ENCODE measurements around the gene GNRHR. TPM values are rescaled to one million over a fixed set of nuclear protein-coding genes. Genes with fewer than 3 reads are reported as not detected.
A peak's percentile ranks its signal among the peaks of the same experiment; 100 is the strongest.

GNRHR gene
- total RNA-seq, 1 donor from 2014 or later: not detected

GRCh38 chr4:67749286-67749685 is 4.9 kb downstream of the GNRHR start:
- TF ChIP-seq CTCF (IDR thresholded peaks at IDR 0.05): no peak
- DNase-seq (ENCODE audit: extremely low spot score, unreplicated experiment): no peak
- Mint-ChIP-seq H3K27me3 (ENCODE audit: unreplicated experiment) (no peaks in the 10 kb centered on the region), H3K27ac (ENCODE audit: unreplicated experiment) (no peak overlapping the region), H3K36me3 (ENCODE audit: unreplicated experiment) (no peaks in the 10 kb centered on the region), H3K4me1 (ENCODE audit: unreplicated experiment) (no peaks in the 10 kb centered on the region), H3K4me3 (ENCODE audit: unreplicated experiment) (no peak overlapping the region), H3K9me3 (ENCODE audit: unreplicated experiment) (no peaks in the 10 kb centered on the region)

- Mint-ChIP-seq H3K27ac (ENCODE audit: unreplicated experiment) (no peak overlapping the region), H3K36me3 (ENCODE audit: unreplicated experiment) (no peaks in the 10 kb centered on the region), H3K9me3 (ENCODE audit: unreplicated experiment) (no peaks in the 10 kb centered on the region), H3K4me1 (ENCODE audit: unreplicated experiment) (no peaks in the 10 kb centered on the region), H3K4me3 (ENCODE audit: unreplicated experiment) (no peak overlapping the region), H3K27me3 (ENCODE audit: unreplicated experiment) (no peaks in the 10 kb centered on the region)
- TF ChIP-seq CTCF (IDR thresholded peaks at IDR 0.05): peak; percentile 67
- DNase-seq (ENCODE audit: extremely low spot score, unreplicated experiment): no peak
Observed at GRCh38 chr4:67746797-67747495, 7.2 kb downstream of the GNRHR start.

- no peak overlapping the region for H3K4me3 Mint-ChIP-seq (ENCODE audit: unreplicated experiment)
- no peak overlapping the region for H3K27ac Mint-ChIP-seq (ENCODE audit: unreplicated experiment)
- TF ChIP-seq CTCF (IDR thresholded peaks at IDR 0.05): no peak
- no peak for DNase-seq (ENCODE audit: extremely low spot score, unreplicated experiment)
- no peaks in the 10 kb centered on the region for H3K9me3 Mint-ChIP-seq (ENCODE audit: unreplicated experiment)
- H3K4me1 Mint-ChIP-seq (ENCODE audit: unreplicated experiment): no peaks in the 10 kb centered on the region
- no peaks in the 10 kb centered on the region for H3K36me3 Mint-ChIP-seq (ENCODE audit: unreplicated experiment)
- H3K27me3 Mint-ChIP-seq (ENCODE audit: unreplicated experiment): no peaks in the 10 kb centered on the region
Observed at GRCh38 chr4:67744561-67745283, 9.5 kb downstream of the GNRHR start.

- Mint-ChIP-seq H3K27ac (ENCODE audit: unreplicated experiment) (no peak overlapping the region), H3K27me3 (ENCODE audit: unreplicated experiment) (no peaks in the 10 kb centered on the region), H3K36me3 (ENCODE audit: unreplicated experiment) (no peaks in the 10 kb centered on the region), H3K4me1 (ENCODE audit: unreplicated experiment) (no peaks in the 10 kb centered on the region), H3K9me3 (ENCODE audit: unreplicated experiment) (no peaks in the 10 kb centered on the region), H3K4me3 (ENCODE audit: unreplicated experiment) (no peak overlapping the region)
- TF ChIP-seq CTCF (IDR thresholded peaks at IDR 0.05): no peak
- DNase-seq (ENCODE audit: extremely low spot score, unreplicated experiment): no peak
Observed at GRCh38 chr4:67743194-67743593, 11.0 kb downstream of the GNRHR start.

- no peak overlapping the region for H3K4me3 Mint-ChIP-seq (ENCODE audit: unreplicated experiment)
- DNase-seq (ENCODE audit: extremely low spot score, unreplicated experiment): no peak
- H3K27me3 Mint-ChIP-seq (ENCODE audit: unreplicated experiment): no peaks in the 10 kb centered on the region
- H3K27ac Mint-ChIP-seq (ENCODE audit: unreplicated experiment): no peak overlapping the region
- no peaks in the 10 kb centered on the region for H3K4me1 Mint-ChIP-seq (ENCODE audit: unreplicated experiment)
- peaks cover 7% of the 10 kb centered on the region for H3K36me3 Mint-ChIP-seq (ENCODE audit: unreplicated experiment)
- no peaks in the 10 kb centered on the region for H3K9me3 Mint-ChIP-seq (ENCODE audit: unreplicated experiment)
- TF ChIP-seq CTCF (IDR thresholded peaks at IDR 0.05): no peak
Observed at GRCh38 chr4:67736262-67736661, 17.9 kb downstream of the GNRHR start.

All from osteocyte (in vitro differentiated cells).